Right lobe of liver (tissue), 4 donors: Measurements from ENCODE around the gene BOLA1.

Experiments
- POLR2A ChIP-seq: fragments of 450-650 bp; IDR thresholded peaks from one replicate; pipeline ENCODE4 v1.6.1; 2017; ENCODE audit warnings: antibody characterized with exemption, mild to moderate bottlenecking
- TF ChIP-seq, protein P1 (sequence below), 4 donors: fragments of 200-600 bp in 3 of 4; fragments of 450-650 bp in 1 of 4; IDR thresholded peaks; one replicate each; pipeline versions ENCODE4 v1.5.1 to v1.8.0; 2016 to 2022; ENCODE audit warnings: antibody characterized with exemption in 4 of 4, mild to moderate bottlenecking in 2 of 4
- donor health status: DM: no; HTN: no; CAD: no.
- donor health status: DM: no; HTN: no; CAD: no.
- donor health status: DM: no; HTN: yes; CAD: no.

DNA sequence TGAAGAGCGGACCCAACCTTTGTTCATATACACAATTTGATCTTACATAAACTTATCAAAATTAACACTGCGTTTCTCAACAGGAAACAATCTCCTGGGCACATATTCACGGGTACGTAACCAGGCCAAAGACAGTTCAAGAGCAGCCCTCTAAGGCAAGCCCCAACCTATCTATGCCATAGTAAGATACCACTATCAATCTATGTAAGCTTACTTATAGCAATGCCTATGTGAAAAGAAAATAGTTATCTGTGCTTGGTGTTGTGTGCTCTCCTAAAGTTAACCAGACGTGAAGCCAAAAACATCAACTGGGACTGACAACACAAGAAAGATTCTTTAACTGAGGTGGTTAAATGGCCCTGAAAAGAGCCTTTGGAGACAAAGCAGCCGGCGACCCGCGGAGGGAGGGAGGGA lies 49.4 kb upstream of the BOLA1 start:
- no peak for TF ChIP-seq POLR2A
- TF ChIP-seq, protein P1, sequence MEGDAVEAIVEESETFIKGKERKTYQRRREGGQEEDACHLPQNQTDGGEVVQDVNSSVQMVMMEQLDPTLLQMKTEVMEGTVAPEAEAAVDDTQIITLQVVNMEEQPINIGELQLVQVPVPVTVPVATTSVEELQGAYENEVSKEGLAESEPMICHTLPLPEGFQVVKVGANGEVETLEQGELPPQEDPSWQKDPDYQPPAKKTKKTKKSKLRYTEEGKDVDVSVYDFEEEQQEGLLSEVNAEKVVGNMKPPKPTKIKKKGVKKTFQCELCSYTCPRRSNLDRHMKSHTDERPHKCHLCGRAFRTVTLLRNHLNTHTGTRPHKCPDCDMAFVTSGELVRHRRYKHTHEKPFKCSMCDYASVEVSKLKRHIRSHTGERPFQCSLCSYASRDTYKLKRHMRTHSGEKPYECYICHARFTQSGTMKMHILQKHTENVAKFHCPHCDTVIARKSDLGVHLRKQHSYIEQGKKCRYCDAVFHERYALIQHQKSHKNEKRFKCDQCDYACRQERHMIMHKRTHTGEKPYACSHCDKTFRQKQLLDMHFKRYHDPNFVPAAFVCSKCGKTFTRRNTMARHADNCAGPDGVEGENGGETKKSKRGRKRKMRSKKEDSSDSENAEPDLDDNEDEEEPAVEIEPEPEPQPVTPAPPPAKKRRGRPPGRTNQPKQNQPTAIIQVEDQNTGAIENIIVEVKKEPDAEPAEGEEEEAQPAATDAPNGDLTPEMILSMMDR (IDR thresholded peaks at IDR 0.05) = no peak
